HEK293 (cell line): ENCODE measurements around the gene MYL10.

Source experiments
- ATF2 ChIP-seq: fragments of 450-650 bp; formaldehyde crosslinking; IDR thresholded peaks from 2 replicates; pipeline ENCODE4 v1.5.1; 2016; ENCODE audit warnings: missing biosample characterization, missing genetic modification characterization, low read depth
- BCL6B ChIP-seq: fragments of 450-650 bp; formaldehyde crosslinking; IDR thresholded peaks from 2 replicates; pipeline ENCODE4 v1.5.1; 2017; ENCODE audit warnings: missing biosample characterization, missing genetic modification characterization
- KLF10 ChIP-seq: fragments of 450-650 bp; IDR thresholded peaks from 2 replicates; pipeline ENCODE4 v1.5.1; 2018; ENCODE audit warnings: missing biosample characterization, mild to moderate bottlenecking, missing genetic modification characterization
- SALL2 ChIP-seq: fragments of 450-650 bp; formaldehyde crosslinking; IDR thresholded peaks from 2 replicates; pipeline ENCODE4 v1.5.0; 2017; ENCODE audit warnings: missing biosample characterization, mild to moderate bottlenecking, missing genetic modification characterization, borderline replicate concordance
- ZBTB21 ChIP-seq: fragments of 450-650 bp; formaldehyde crosslinking; IDR thresholded peaks from 2 replicates; pipeline ENCODE4 v1.5.1; 2017; ENCODE audit warnings: missing biosample characterization, missing genetic modification characterization
- ZBTB7A ChIP-seq: fragments of 450-650 bp; formaldehyde crosslinking; IDR thresholded peaks from 2 replicates; pipeline ENCODE4 v1.5.1; 2016; ENCODE audit warnings: low read depth, missing biosample characterization, missing genetic modification characterization
- ZBTB8A ChIP-seq: fragments of 450-650 bp; formaldehyde crosslinking; IDR thresholded peaks from 2 replicates; pipeline ENCODE4 v1.5.1; 2016; ENCODE audit warnings: missing biosample characterization, missing genetic modification characterization
- ZNF19 ChIP-seq: fragments of 450-650 bp; formaldehyde crosslinking; IDR thresholded peaks from 2 replicates; pipeline ENCODE4; 2016; ENCODE audit warnings: missing biosample characterization, missing genetic modification characterization, low read depth
- ZNF202 ChIP-seq: fragments of 450-650 bp; formaldehyde crosslinking; IDR thresholded peaks from 2 replicates; pipeline ENCODE4 v1.5.1; 2016; ENCODE audit warnings: missing biosample characterization, missing genetic modification characterization, borderline replicate concordance
- ZNF274 ChIP-seq, 2 experiments: fragments of 200-500 bp in 1 of 2; fragments of 450-650 bp in 1 of 2; sonication (Bioruptor generic) in 1 of 2; formaldehyde crosslinking in 1 of 2; IDR thresholded peaks; 2 replicates each; pipeline versions ENCODE4 v1.5.1 to v1.6.1; 2014 to 2016; ENCODE audit warnings: borderline replicate concordance in 1 of 2, inconsistent platforms in 1 of 2, low read length in 1 of 2, missing biosample characterization in 1 of 2, missing genetic modification characterization in 1 of 2
- ZNF354C ChIP-seq: fragments of 450-650 bp; formaldehyde crosslinking; IDR thresholded peaks from 2 replicates; pipeline ENCODE4 v1.5.1; 2016; ENCODE audit warnings: missing biosample characterization, missing genetic modification characterization, low read depth, borderline replicate concordance
- TF ChIP-seq, protein P1 (sequence below): fragments of 450-650 bp; formaldehyde crosslinking; IDR thresholded peaks from 2 replicates; pipeline ENCODE4 v1.5.1; 2016; ENCODE audit warnings: missing biosample characterization, missing genetic modification characterization

DNA sequence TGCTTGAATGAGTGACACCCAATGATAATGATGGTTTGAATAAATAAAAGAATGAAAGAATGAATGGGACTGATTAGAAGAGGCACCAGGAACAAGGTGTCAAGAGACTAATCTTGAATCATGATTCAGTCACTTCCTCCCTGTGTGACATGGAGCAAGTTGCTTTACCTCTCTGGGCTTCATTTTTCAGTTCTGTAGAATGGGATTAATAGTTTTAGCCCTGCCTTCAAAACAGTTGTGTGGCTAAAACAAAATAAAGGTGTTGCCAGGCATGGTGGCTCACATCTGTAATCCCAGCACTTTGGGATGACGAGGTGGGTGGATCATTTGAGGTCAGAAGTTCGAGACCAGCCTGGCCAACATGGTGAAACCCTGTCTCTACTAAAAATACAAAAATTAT lies 37.6 kb downstream of the MYL10 start:
- no peak for TF ChIP-seq SALL2 (tag by site-specific recombination)
- TF ChIP-seq, protein P1, sequence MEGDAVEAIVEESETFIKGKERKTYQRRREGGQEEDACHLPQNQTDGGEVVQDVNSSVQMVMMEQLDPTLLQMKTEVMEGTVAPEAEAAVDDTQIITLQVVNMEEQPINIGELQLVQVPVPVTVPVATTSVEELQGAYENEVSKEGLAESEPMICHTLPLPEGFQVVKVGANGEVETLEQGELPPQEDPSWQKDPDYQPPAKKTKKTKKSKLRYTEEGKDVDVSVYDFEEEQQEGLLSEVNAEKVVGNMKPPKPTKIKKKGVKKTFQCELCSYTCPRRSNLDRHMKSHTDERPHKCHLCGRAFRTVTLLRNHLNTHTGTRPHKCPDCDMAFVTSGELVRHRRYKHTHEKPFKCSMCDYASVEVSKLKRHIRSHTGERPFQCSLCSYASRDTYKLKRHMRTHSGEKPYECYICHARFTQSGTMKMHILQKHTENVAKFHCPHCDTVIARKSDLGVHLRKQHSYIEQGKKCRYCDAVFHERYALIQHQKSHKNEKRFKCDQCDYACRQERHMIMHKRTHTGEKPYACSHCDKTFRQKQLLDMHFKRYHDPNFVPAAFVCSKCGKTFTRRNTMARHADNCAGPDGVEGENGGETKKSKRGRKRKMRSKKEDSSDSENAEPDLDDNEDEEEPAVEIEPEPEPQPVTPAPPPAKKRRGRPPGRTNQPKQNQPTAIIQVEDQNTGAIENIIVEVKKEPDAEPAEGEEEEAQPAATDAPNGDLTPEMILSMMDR: no peak
- TF ChIP-seq ZNF274 (IDR thresholded peaks at IDR 0.05; ENCODE audit: low read length): no peak
- TF ChIP-seq ZNF274 (tag by site-specific recombination; IDR thresholded peaks at IDR 0.05; ENCODE audit: borderline replicate concordance): no peak
- TF ChIP-seq ZNF202 (tag by site-specific recombination): no peak
- no peak for TF ChIP-seq ZBTB21 (tag by site-specific recombination)
- TF ChIP-seq ZBTB7A (tag by site-specific recombination): no peak
- TF ChIP-seq BCL6B (tag by site-specific recombination): no peak
- TF ChIP-seq ZNF19 (tag by site-specific recombination): no peak
- TF ChIP-seq ZBTB8A (tag by site-specific recombination): no peak
- TF ChIP-seq ATF2 (tag by site-specific recombination): no peak
- TF ChIP-seq ZNF354C (tag by site-specific recombination): no peak
- TF ChIP-seq KLF10 (tag by site-specific recombination): no peak
